Fibroblast of lung (primary cell): Measurements from ENCODE around the gene ZNF554. TPM values are rescaled to one million over a fixed set of nuclear protein-coding genes. Genes with fewer than 3 reads are reported as not detected.

Experiments
- DNase-seq, 2 donors: peaks; one replicate each; pipeline versions ENCODE4 v3.0.0 to v3.0.0-alpha.2; 2010; ENCODE audit warnings: low read depth in 2 of 2
- H2AFZ ChIP-seq: 2 replicates; pipeline ENCODE4 v1.5.1; 2012; ENCODE audit warnings: low read length, control low read depth, inconsistent platforms
- H3K27ac ChIP-seq: 2 replicates; pipeline ENCODE4 v1.5.1; 2011; ENCODE audit warnings: low read length, control low read depth; ENCODE audit not compliant: insufficient read depth
- H3K27me3 ChIP-seq: 2 replicates; pipeline ENCODE4 v1.5.1; 2011; ENCODE audit warnings: mild to moderate bottlenecking, low read length; ENCODE audit not compliant: control insufficient read depth, insufficient read depth
- H3K36me3 ChIP-seq: 2 replicates; pipeline ENCODE4 v1.5.1; 2011; ENCODE audit warnings: low read length; ENCODE audit not compliant: control insufficient read depth, insufficient read depth
- H3K4me1 ChIP-seq: 2 replicates; pipeline ENCODE4 v1.5.1; 2011; ENCODE audit warnings: low read length; ENCODE audit not compliant: control insufficient read depth, insufficient read depth; ENCODE audit errors: extremely low read depth
- H3K4me2 ChIP-seq: 2 replicates; pipeline ENCODE4 v1.5.1; 2011; ENCODE audit warnings: low read length, control low read depth; ENCODE audit not compliant: insufficient read depth; ENCODE audit errors: extremely low read depth
- H3K4me3 ChIP-seq, 4 experiments: fragments of 200-600 bp in 1 of 4; sonication (generic) in 1 of 4; replicated peaks in 1 of 4; 2 replicates each; pipeline ENCODE4 v1.5.1; 2011 to 2016; ENCODE audit warnings: low read length in 4 of 4, low read depth in 3 of 4, mild to moderate bottlenecking in 3 of 4, control low read depth in 2 of 4, inconsistent platforms in 1 of 4, mixed read lengths in 1 of 4; ENCODE audit not compliant: insufficient read depth in 1 of 4; ENCODE audit errors: control extremely low read depth in 1 of 4
- H3K79me2 ChIP-seq: 2 replicates; pipeline ENCODE4 v1.5.1; 2012; ENCODE audit warnings: mild to moderate bottlenecking, low read length, inconsistent platforms; ENCODE audit not compliant: control insufficient read depth, insufficient read depth
- H3K9ac ChIP-seq: 2 replicates; pipeline ENCODE4 v1.5.1; 2011; ENCODE audit warnings: mild to moderate bottlenecking, low read length, control low read depth; ENCODE audit not compliant: insufficient read depth
- H3K9me3 ChIP-seq: 2 replicates; pipeline ENCODE4 v1.5.1; 2012; ENCODE audit warnings: low read depth, low read length; ENCODE audit not compliant: control insufficient read depth, insufficient read depth
- H4K20me1 ChIP-seq: 2 replicates; pipeline ENCODE4 v1.5.1; 2011; ENCODE audit warnings: low read length; ENCODE audit not compliant: control insufficient read depth, insufficient read depth; ENCODE audit errors: extremely low read depth
- EZH2 ChIP-seq: IDR thresholded peaks from 2 replicates; pipeline ENCODE4 v1.5.1; 2012; ENCODE audit warnings: low read length, control low read depth, mild to moderate bottlenecking; ENCODE audit errors: missing control alignments
- polyA plus RNA-seq, 2 donors: library from polyadenylated mRNA; depleted of rRNA in 1 of 2; stranded (reverse) in 1 of 2; unstranded in 1 of 2; fragments of >200 nt; gene quantifications; 2 replicates each; pipeline ENCODE4 v1.2.1, GENCODE V29; 2011 to 2012; ENCODE audit warnings: missing spikeins in 1 of 2
- total RNA-seq: library from RNA; depleted of rRNA; stranded (reverse); fragments of >200 nt; gene quantifications from 2 replicates; pipeline ENCODE4 v1.2.1, GENCODE V29; 2014
- TF ChIP-seq, protein P1 (sequence below), 2 donors: IDR thresholded peaks in 1 of 2; conservative IDR thresholded peaks in 1 of 2; 1 replicate in 1 of 2; 2 replicates in 1 of 2; pipeline ENCODE4 v1.5.1; 2011 to 2012; ENCODE audit warnings: low read length in 2 of 2, control low read depth in 1 of 2, inconsistent platforms in 1 of 2, low read depth in 1 of 2, mild to moderate bottlenecking in 1 of 2

ZNF554 gene
- total and polyA plus RNA-seq, 2 donors (not counting 1 experiment from before 2014, with no cell fraction given), result 2.0 to 5.8 TPM

DNA sequence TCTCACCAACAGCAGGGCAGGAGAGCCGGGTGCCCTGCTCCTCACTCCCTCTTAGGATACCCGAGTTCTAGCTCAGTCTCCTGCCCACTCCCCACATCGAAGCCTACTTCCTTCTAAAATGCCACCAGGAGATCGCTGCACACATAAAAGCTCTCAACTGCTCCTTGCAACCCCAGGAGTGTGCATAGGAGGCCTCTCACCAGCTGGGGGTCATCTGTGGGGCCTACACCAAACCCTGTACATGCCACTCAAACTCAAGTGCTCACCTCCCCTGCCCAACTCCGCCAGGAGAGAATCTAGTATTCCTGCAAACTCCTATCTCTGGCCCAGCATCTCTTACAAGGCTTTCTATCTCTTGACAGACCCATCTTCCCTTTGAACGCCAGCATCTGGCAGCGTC, 39.4 kb upstream of the ZNF554 start:
- Histone ChIP-seq H3K27ac (no peak overlapping the region), H3K9ac (no peak overlapping the region), H3K4me3 (no peak overlapping the region), H2AFZ (no peak overlapping the region), H3K36me3 (peaks cover 2% of the 10 kb centered on the region), H3K4me2 (no peak overlapping the region), H3K79me2 (peaks cover 75% of the 10 kb centered on the region), H3K9me3 (no peaks in the 10 kb centered on the region), H3K4me1 (peaks cover 11% of the 10 kb centered on the region), H4K20me1 (no peaks in the 10 kb centered on the region), H3K27me3 (no peaks in the 10 kb centered on the region)
- TF ChIP-seq, protein P1, sequence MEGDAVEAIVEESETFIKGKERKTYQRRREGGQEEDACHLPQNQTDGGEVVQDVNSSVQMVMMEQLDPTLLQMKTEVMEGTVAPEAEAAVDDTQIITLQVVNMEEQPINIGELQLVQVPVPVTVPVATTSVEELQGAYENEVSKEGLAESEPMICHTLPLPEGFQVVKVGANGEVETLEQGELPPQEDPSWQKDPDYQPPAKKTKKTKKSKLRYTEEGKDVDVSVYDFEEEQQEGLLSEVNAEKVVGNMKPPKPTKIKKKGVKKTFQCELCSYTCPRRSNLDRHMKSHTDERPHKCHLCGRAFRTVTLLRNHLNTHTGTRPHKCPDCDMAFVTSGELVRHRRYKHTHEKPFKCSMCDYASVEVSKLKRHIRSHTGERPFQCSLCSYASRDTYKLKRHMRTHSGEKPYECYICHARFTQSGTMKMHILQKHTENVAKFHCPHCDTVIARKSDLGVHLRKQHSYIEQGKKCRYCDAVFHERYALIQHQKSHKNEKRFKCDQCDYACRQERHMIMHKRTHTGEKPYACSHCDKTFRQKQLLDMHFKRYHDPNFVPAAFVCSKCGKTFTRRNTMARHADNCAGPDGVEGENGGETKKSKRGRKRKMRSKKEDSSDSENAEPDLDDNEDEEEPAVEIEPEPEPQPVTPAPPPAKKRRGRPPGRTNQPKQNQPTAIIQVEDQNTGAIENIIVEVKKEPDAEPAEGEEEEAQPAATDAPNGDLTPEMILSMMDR (conservative IDR thresholded peaks at IDR 0.05 in 1 of 2, IDR thresholded peaks at IDR 0.05 in 1 of 2; ENCODE audit: low read depth in 1 of 2, low read length in 2 of 2), result no peak
- TF ChIP-seq EZH2, result no peak
- no peak for DNase-seq

DNA sequence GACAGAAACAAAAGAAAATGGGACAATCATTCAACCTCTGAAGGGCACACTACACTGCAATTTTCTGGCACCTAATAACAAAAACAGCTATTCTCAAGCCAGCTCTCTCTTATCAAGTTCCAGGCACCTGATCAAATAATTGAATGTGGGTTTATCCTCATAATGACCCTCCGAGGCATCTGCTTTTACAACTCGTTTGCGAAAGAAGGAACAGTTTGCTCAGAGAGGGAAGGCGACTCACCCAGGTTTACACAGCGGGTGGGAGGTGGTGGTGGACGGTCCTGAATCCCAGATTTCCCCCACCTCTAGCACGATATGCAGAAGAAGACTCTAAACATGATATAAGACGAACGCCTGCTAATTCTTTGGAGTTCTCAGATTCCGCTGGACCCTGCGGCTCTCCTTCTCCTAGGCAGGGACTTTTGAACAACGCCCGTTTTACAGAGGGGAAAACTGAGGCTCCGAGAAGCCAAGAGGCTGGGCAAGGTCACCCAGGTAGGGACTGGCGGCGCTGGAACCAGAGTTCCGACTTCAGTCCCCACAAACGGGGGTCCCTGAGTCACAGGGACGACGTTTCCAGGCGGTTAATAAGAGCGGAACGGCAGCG, 37.2 kb upstream of the ZNF554 start:
- Histone ChIP-seq H3K4me2 (peak overlapping the region; percentile 96), H3K27ac (peak overlapping the region; percentile 95), H3K79me2 (peaks cover 70% of the 10 kb centered on the region), H3K9me3 (no peaks in the 10 kb centered on the region), H3K36me3 (peaks cover under 1% of the 10 kb centered on the region), H3K9ac (peak overlapping the region; percentile 96), H3K4me1 (peaks cover 8% of the 10 kb centered on the region), H4K20me1 (no peaks in the 10 kb centered on the region), H2AFZ (peak overlapping the region; percentile 45), H3K27me3 (no peaks in the 10 kb centered on the region), H3K4me3 (peak overlapping the region; percentile 79 to 98 (median 86))
- no peak for TF ChIP-seq EZH2
- TF ChIP-seq, protein P1 (conservative IDR thresholded peaks at IDR 0.05 in 1 of 2, IDR thresholded peaks at IDR 0.05 in 1 of 2; ENCODE audit: low read depth in 1 of 2, low read length in 2 of 2), result no peak
- DNase-seq, result no peak

DNA sequence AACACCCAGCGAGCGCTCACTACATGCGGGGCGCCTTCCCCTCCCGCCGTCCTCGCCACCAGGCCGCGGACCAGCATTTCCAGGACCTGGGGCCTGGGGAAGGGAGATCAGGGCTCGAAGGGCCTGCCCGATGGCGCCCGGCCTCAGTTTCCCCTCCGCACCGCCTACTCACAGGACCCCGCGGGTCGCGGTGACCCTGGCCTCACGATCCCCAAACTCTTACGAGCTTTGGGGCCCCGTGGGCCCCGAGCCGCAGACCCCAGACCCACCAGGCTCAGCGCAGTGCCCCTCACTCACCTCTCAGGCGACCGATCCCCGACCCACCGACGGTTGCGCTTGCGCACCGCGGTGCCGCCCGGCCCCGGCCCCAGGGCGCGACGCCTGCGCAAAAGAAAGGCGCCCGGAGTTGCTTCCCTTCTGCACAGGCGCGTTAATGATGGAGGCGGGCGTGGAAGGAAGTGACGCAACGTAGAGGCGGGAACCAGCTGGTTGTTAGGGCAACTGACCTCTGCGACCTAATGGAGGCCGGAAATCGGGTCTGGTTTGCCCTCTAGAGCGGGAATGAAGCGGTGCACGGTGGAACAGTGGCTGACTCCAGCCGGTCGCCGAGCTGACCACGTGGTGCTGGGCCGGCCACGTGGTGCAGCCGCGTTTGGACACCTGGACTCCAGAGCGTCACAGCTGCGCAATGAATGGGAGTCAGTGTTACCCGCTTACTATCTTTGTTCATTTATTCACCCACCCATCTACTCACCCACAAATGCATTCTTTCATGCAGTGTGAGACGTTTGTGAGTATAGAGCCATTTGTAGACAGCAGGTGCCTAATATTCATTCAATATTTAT, 36.5 kb upstream of the ZNF554 start, which contains the start of gene SGTA:
TSS of gene SGTA (minus strand) at position 338 of the 845 bp plus-strand sequence. CDS start 14,205 bp downstream, outside the sequence.
- H3K4me1 ChIP-seq, result peaks cover 8% of the 10 kb centered on the region
- H3K4me3 ChIP-seq, result peak within 1 kb of the TSS; percentile 79 to 98 (median 86)
- peak; percentile 99 for DNase-seq
- peaks cover 68% of the 10 kb centered on the region for H3K79me2 ChIP-seq
- no peaks in the 10 kb centered on the region for H4K20me1 ChIP-seq
- no peaks in the 10 kb centered on the region for H3K27me3 ChIP-seq
- H3K4me2 ChIP-seq, result peak within 1 kb of the TSS; percentile 96
- peak within 1 kb of the TSS; percentile 95 for H3K27ac ChIP-seq
- H3K36me3 ChIP-seq, result no peaks in the 10 kb centered on the region
- H3K9ac ChIP-seq, result peak within 1 kb of the TSS; percentile 96
- no peaks in the 10 kb centered on the region for H3K9me3 ChIP-seq
- TF ChIP-seq, protein P1 (conservative IDR thresholded peaks at IDR 0.05 in 1 of 2, IDR thresholded peaks at IDR 0.05 in 1 of 2; ENCODE audit: low read depth in 1 of 2, low read length in 2 of 2), result peak; percentile 36 to 53
- TF ChIP-seq EZH2, result no peak
- peak within 1 kb of the TSS; percentile 45 for H2AFZ ChIP-seq
